Loucy (cell line): Measurements from ENCODE around the gene LRP2BP.

ENCODE experiments used
- H2AFZ ChIP-seq: fragments of 200-600 bp; sonication (generic); 2 replicates; pipeline ENCODE4 v1.6.0; 2016; ENCODE audit warnings: antibody characterized with exemption, mild to moderate bottlenecking, low read length, moderate library complexity
- H3F3A ChIP-seq: fragments of 200-600 bp; 2 replicates; pipeline ENCODE4 v1.6.0; 2016; ENCODE audit warnings: antibody characterized with exemption, low read depth, mild to moderate bottlenecking
- H3K27me3 ChIP-seq: fragments of 200-600 bp; sonication (generic); 2 replicates; pipeline ENCODE4 v1.6.1; 2014; ENCODE audit warnings: low read length, mild to moderate bottlenecking; ENCODE audit not compliant: insufficient read depth, poor library complexity, severe bottlenecking
- H3K36me3 ChIP-seq: fragments of 200-600 bp; sonication (generic); 2 replicates; pipeline ENCODE4 v1.6.1; 2016; ENCODE audit warnings: low read length; ENCODE audit not compliant: insufficient read depth
- H3K4me1 ChIP-seq: fragments of 200-600 bp; sonication (generic); 2 replicates; pipeline ENCODE4 v1.5.1; 2014; ENCODE audit warnings: low read length, mild to moderate bottlenecking; ENCODE audit not compliant: insufficient read depth, poor library complexity, severe bottlenecking
- H3K4me2 ChIP-seq: fragments of 200-600 bp; sonication (generic); 2 replicates; pipeline ENCODE4 v1.6.0; 2014; ENCODE audit warnings: antibody characterized with exemption, low read length, low read depth, mild to moderate bottlenecking; ENCODE audit not compliant: poor library complexity, severe bottlenecking
- H3K4me3 ChIP-seq: fragments of 200-600 bp; sonication (generic); 2 replicates; pipeline ENCODE4 v1.5.1; 2014; ENCODE audit warnings: low read length, mild to moderate bottlenecking, mixed read lengths; ENCODE audit not compliant: poor library complexity, severe bottlenecking
- H3K79me2 ChIP-seq: fragments of 200-600 bp; sonication (generic); 2 replicates; pipeline ENCODE4 v1.6.1; 2014; ENCODE audit warnings: low read length; ENCODE audit not compliant: insufficient read depth
- H3K9ac ChIP-seq: fragments of 200-600 bp; sonication (generic); 2 replicates; pipeline ENCODE4 v1.6.0; 2014; ENCODE audit warnings: mild to moderate bottlenecking, low read depth, low read length, moderate library complexity; ENCODE audit not compliant: poor library complexity, severe bottlenecking
- H3K9me2 ChIP-seq: fragments of 200-600 bp; sonication (generic); replicated peaks from 2 replicates; pipeline ENCODE4 v1.6.1; 2016; ENCODE audit warnings: low read depth, low read length, mixed read lengths
- H3K9me3 ChIP-seq: fragments of 200-600 bp; sonication (generic); 2 replicates; pipeline ENCODE4 v1.6.1; 2014; ENCODE audit warnings: mild to moderate bottlenecking, antibody characterized with exemption, low read length, low read depth; ENCODE audit not compliant: insufficient read depth
- H4K20me1 ChIP-seq: fragments of 200-600 bp; sonication (generic); 2 replicates; pipeline ENCODE4 v1.6.0; 2014; ENCODE audit warnings: antibody characterized with exemption, low read length, mild to moderate bottlenecking; ENCODE audit not compliant: insufficient read depth, poor library complexity, severe bottlenecking
- CTCF ChIP-seq: fragments of 200-600 bp; sonication (generic); conservative IDR thresholded peaks from 2 replicates; pipeline ENCODE4 v1.5.1; 2014; ENCODE audit warnings: mild to moderate bottlenecking, antibody characterized with exemption, low read length
- EZH2phosphoT487 ChIP-seq: fragments of 200-600 bp; IDR thresholded peaks from 2 replicates; pipeline ENCODE4 v1.6.1; 2018; ENCODE audit warnings: antibody characterized with exemption, mild to moderate bottlenecking, moderate library complexity, borderline replicate concordance

LRP2BP gene

GRCh38 chr4:185426960-185427688 lies 31.4 kb upstream of the LRP2BP start:
- no peaks in the 10 kb centered on the region for H3K9me2 ChIP-seq
- no peak overlapping the region for H3K4me3 ChIP-seq
- H3K9me3 ChIP-seq = no peaks in the 10 kb centered on the region
- H3K9ac ChIP-seq = no peak overlapping the region
- no peak overlapping the region for H2AFZ ChIP-seq
- peaks cover 10% of the 10 kb centered on the region; the same call in 1 of the 2 replicates for H3K79me2 ChIP-seq
- peaks cover 14% of the 10 kb centered on the region for H3K4me1 ChIP-seq
- TF ChIP-seq EZH2phosphoT487 = no peak
- no peak for TF ChIP-seq CTCF
- H3K27me3 ChIP-seq = no peaks in the 10 kb centered on the region
- no peaks in the 10 kb centered on the region for H3F3A ChIP-seq
- H4K20me1 ChIP-seq = no peaks in the 10 kb centered on the region
- no peak overlapping the region for H3K4me2 ChIP-seq
- no peaks in the 10 kb centered on the region for H3K36me3 ChIP-seq

GRCh38 chr4:185425647-185426352 lies 30.1 kb upstream of the LRP2BP start, which contains the start of gene UFSP2:
Gene UFSP2, minus strand, starts transcription at chr4:185425964. Its CDS starts 96 bp downstream, at chr4:185425868.
- Histone ChIP-seq H4K20me1 (no peaks in the 10 kb centered on the region), H3K27me3 (no peaks in the 10 kb centered on the region), H3K4me1 (peaks cover 14% of the 10 kb centered on the region), H3F3A (no peaks in the 10 kb centered on the region), H2AFZ (peak within 1 kb of the TSS; percentile 98), H3K9me2 (no peaks in the 10 kb centered on the region), H3K9me3 (no peaks in the 10 kb centered on the region), H3K9ac (peak within 1 kb of the TSS; percentile 72), H3K4me3 (peak within 1 kb of the TSS; percentile 79), H3K4me2 (peak within 1 kb of the TSS; percentile 73), H3K36me3 (no peaks in the 10 kb centered on the region), H3K79me2 (peaks cover 10% of the 10 kb centered on the region; the same call in 1 of the 2 replicates)
- TF ChIP-seq EZH2phosphoT487 = no peak
- TF ChIP-seq CTCF = no peak

- no peaks in the 10 kb centered on the region for H3K27me3 ChIP-seq
- H2AFZ ChIP-seq = peak overlapping the region; percentile 98
- no peak for TF ChIP-seq EZH2phosphoT487
- no peak for TF ChIP-seq CTCF
- H3K4me1 ChIP-seq = peaks cover 14% of the 10 kb centered on the region
- H3K9me3 ChIP-seq = no peaks in the 10 kb centered on the region
- no peaks in the 10 kb centered on the region for H3K9me2 ChIP-seq
- peak overlapping the region; percentile 73 for H3K4me2 ChIP-seq
- no peaks in the 10 kb centered on the region for H3K36me3 ChIP-seq
- no peaks in the 10 kb centered on the region for H3F3A ChIP-seq
- peak overlapping the region; percentile 72 for H3K9ac ChIP-seq
- no peaks in the 10 kb centered on the region for H4K20me1 ChIP-seq
- H3K79me2 ChIP-seq = peaks cover 10% of the 10 kb centered on the region; the same call in 1 of the 2 replicates
- H3K4me3 ChIP-seq = peak overlapping the region; percentile 79
Observed at GRCh38 chr4:185424905-185425646, 29.4 kb upstream of the LRP2BP start.
